ENCODE results near the gene IQGAP3. TPM values are rescaled to one million over a fixed set of nuclear protein-coding genes. Genes with fewer than 3 reads are reported as not detected.
A peak's percentile ranks its signal among the peaks of the same experiment; 100 is the strongest.

Gene IQGAP3
- total and polyA plus RNA-seq, 7 donors: 0.01 to 0.24 (median 0.08) TPM

DNA sequence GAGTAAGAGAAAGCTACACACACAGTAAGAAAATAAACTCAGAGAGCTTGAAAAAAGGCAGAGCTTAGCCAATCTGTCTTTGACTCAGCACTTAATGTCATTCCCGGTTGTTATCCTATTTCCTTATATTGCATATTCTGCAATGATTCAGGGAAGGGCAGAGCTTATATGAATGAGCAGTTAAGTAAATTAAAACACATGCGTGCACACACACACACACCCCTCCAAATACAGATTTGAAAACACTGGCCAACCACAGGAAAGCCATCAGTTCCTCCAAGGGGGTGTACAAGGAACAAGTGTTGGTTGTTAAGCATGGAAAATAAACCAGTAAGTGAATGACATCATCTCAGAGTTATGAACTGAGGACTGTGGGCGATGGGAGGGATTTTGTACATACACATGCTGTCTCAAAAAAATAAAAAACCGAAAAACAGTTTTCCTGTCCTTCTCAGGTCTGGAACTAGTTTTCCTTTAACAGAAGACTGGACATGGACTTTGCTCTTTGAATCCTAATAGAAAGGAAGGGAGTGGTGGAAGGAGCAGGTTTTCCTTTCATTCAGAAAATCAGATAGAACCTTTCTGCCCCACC lies 1.0 kb downstream of the IQGAP3 start:
- peaks cover 0 to 4% (median 0%) of the 10 kb centered on the region in 3 donors for H3K27me3 ChIP-seq (ENCODE audit: insufficient read depth in 3 of 3, low read length in 2 of 3)
- no peaks in the 10 kb centered on the region for H3K36me3 ChIP-seq (ENCODE audit: insufficient read depth in 1 of 2, low read depth in 1 of 2)
- DNase-seq: no peak
- no peak for TF ChIP-seq CTCF (IDR thresholded peaks at IDR 0.05)
- H3K4me3 ChIP-seq: no peak overlapping the region
- no peak overlapping the region for H3K27ac ChIP-seq
- no peaks in the 10 kb centered on the region for H3K9me3 ChIP-seq
- 8 to 10% (median 10%) methylated on average over 4 of the region's 4 CpGs for WGBS, 3 donors
- intact Hi-C loops (cut with DNase I): no loop called here
- H3K4me1 ChIP-seq: peaks cover 6% of the 10 kb centered on the region
- ATAC-seq: no peak

DNA sequence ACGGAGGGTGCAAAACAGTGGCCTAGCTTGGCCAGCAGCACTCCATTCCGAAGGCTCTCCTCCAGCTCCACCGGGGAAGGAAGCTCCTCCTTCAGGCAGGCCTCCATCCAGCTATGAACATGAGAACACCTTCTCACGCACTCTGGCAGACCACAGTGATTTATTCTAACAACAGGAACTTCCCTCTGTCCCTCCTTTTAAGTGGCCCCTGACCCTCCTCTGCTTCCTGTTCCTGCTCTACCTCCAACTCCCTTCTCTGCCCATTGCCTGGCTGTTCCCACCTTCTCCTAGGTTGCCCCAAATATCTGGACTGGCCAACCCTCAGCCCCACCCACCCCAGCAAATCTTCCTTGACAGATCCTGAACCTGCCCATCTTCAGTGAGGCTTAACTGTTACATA lies 5.9 kb downstream of the IQGAP3 start:
- no peaks in the 10 kb centered on the region for H3K9me3 ChIP-seq
- 49 to 81% (median 68%) methylated on average over 4 of the region's 4 CpGs for WGBS, 3 donors
- no peaks in the 10 kb centered on the region for H3K36me3 ChIP-seq (ENCODE audit: insufficient read depth in 1 of 2, low read depth in 1 of 2)
- no peak for TF ChIP-seq CTCF (IDR thresholded peaks at IDR 0.05)
- peaks cover 0 to 3% (median 0%) of the 10 kb centered on the region in 3 donors for H3K27me3 ChIP-seq (ENCODE audit: insufficient read depth in 3 of 3, low read length in 2 of 3)
- intact Hi-C loops (cut with DNase I): no loop called here
- no peaks in the 10 kb centered on the region for H3K4me1 ChIP-seq
- H3K4me3 ChIP-seq: no peak overlapping the region
- H3K27ac ChIP-seq: no peak overlapping the region
- DNase-seq: no peak
- ATAC-seq: no peak

DNA sequence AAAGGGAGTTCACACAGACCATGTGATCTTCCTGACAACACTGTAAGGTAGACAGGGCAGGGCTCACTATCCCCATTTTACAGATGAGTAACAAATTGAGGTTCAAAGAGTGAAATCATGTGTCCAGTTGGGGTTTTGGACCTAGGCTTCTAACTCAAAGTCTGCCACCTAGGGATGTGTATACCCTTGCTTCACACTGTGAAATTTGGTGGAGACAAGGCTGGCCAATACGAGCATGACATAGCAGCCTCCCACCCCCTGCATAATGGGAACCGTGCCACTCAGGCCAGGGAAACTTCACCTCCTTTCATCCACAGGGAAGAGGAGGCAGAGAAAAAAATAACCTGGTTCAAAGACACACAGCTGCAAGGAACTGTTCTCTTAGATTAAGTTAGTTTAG lies 6.8 kb downstream of the IQGAP3 start:
- 70 to 92% (median 82%) methylated on average over 2 of the region's 2 CpGs for WGBS, 3 donors
- H3K4me3 ChIP-seq: no peak overlapping the region

DNA sequence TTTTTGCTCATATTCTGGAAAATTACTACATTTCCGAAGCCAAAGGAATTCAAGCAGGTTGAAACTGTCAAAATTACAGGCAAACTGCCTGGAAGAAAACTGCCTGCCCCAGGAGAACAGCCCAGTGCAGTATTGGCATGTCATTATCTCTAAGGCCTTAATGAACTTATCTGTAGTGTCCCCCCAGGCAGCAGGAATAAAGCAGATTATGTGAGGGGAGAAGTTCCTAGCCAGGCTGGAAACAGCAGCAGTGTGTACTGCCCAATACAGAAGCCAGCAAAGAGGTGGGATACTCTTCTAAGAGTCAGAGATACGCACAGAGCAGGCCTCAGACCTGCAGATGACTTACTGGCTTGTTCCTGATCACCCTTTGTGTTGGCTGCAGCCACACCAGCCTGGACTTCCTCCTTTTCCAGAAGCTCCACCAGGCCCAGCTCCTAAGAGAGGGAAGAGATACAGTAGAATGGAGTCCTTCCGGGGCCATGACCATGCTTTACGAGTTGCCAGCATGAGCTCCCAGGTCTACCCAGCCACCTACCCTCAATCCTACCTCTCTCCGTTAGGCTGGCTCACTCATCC lies 11.7 kb downstream of the IQGAP3 start:
- H3K27ac ChIP-seq: no peak overlapping the region
- H3K36me3 ChIP-seq (ENCODE audit: insufficient read depth in 1 of 2, low read depth in 1 of 2): no peaks in the 10 kb centered on the region
- H3K4me1 ChIP-seq: peaks cover 6% of the 10 kb centered on the region
- intact Hi-C loops (cut with DNase I): no loop called here
- ATAC-seq (no peak), DNase-seq (no peak)
- TF ChIP-seq CTCF (IDR thresholded peaks at IDR 0.05): no peak
- no peaks in the 10 kb centered on the region for H3K27me3 ChIP-seq (ENCODE audit: insufficient read depth in 3 of 3, low read length in 2 of 3)
- no peaks in the 10 kb centered on the region for H3K9me3 ChIP-seq
- WGBS, 3 donors: 73 to 79% (median 78%) methylated on average over 5 of the region's 5 CpGs
- H3K4me3 ChIP-seq: no peak overlapping the region

More for the DNA sequence above, 6.8 kb downstream of the IQGAP3 start:
- no peak for TF ChIP-seq CTCF (IDR thresholded peaks at IDR 0.05)
- ATAC-seq (peak in 1 of 4 donors; percentile 39), DNase-seq (no peak)
- Histone ChIP-seq H3K4me1 (no peaks in the 10 kb centered on the region), H3K9me3 (no peaks in the 10 kb centered on the region), H3K36me3 (ENCODE audit: insufficient read depth in 1 of 2, low read depth in 1 of 2) (no peaks in the 10 kb centered on the region), H3K27ac (no peak overlapping the region), H3K27me3 (ENCODE audit: insufficient read depth in 3 of 3, low read length in 2 of 3) (no peaks in the 10 kb centered on the region)
- intact Hi-C loops (cut with DNase I): no loop called here

Data from psoas muscle (tissue), 8 donors.